ENCODE measurements around the gene DYNLL1. TPM values are rescaled to one million over a fixed set of nuclear protein-coding genes. Genes with fewer than 3 reads are reported as not detected.

The DYNLL1 gene
- total and polyA plus RNA-seq, 9 donors: 92.9 to 522 (median 256) TPM

DNA sequence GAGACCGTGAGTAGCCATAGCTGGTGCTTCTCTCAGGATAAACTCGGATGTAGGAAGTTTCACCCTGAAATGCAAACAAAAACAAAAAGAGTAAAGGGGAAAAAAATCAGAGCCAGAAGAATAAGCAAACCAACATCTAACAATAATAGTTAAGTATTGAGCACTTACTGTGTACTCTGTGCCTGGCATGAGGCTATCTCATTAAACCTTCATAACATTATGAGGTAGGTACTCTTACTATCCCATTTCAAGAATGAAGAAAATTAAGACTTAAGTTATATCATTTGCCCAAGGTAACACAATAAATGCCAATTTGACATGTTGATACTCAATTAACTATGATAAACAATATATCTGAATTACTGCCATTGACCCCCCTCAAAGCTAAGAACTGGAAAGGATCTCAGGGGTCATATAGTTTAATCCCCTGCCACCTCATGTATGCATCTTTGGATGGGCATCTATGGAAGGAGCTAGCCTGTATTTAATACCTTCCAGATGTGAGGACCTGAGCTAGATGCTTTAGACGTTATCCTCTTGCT is 33.7 kb upstream of the DYNLL1 start:
- intact Hi-C loops (cut with DNase I): no loop called here
- no peaks in the 10 kb centered on the region for H3K36me3 ChIP-seq
- no peaks in the 10 kb centered on the region for H3K9me3 ChIP-seq
- no peak overlapping the region for H3K4me3 ChIP-seq
- TF ChIP-seq EP300 (IDR thresholded peaks at IDR 0.05) (no peak), POLR2A (IDR thresholded peaks at IDR 0.05) (no peak)
- TF ChIP-seq, protein P1, sequence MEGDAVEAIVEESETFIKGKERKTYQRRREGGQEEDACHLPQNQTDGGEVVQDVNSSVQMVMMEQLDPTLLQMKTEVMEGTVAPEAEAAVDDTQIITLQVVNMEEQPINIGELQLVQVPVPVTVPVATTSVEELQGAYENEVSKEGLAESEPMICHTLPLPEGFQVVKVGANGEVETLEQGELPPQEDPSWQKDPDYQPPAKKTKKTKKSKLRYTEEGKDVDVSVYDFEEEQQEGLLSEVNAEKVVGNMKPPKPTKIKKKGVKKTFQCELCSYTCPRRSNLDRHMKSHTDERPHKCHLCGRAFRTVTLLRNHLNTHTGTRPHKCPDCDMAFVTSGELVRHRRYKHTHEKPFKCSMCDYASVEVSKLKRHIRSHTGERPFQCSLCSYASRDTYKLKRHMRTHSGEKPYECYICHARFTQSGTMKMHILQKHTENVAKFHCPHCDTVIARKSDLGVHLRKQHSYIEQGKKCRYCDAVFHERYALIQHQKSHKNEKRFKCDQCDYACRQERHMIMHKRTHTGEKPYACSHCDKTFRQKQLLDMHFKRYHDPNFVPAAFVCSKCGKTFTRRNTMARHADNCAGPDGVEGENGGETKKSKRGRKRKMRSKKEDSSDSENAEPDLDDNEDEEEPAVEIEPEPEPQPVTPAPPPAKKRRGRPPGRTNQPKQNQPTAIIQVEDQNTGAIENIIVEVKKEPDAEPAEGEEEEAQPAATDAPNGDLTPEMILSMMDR (IDR thresholded peaks at IDR 0.05): no peak
- no peaks in the 10 kb centered on the region for H3K27me3 ChIP-seq
- H3K27ac ChIP-seq: no peak overlapping the region
- no peak for DNase-seq
- 59% methylated on average over 3 of the region's 3 CpGs for WGBS, 3 donors
- peaks cover 3% of the 10 kb centered on the region for H3K4me1 ChIP-seq (ENCODE audit: insufficient read depth)

DNA sequence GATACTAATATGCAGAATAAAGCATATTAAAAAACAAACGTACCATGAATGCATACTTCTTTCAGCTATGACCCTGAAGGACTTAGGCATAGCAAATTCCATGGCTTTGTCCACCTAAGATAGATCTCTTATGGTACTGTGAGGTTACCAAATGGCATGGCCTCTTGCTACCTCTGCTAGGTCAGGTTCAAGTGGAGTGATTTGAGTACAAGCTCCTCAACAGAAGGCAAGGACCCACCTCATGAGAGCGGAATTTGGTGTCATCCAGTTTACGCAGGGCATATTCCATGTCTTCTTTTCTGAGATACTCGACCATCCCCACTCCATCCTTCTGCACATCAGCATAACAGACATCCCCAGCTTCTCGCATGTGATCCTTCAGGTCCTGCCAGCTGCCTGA is 32.2 kb upstream of the DYNLL1 start:
- intact Hi-C loops (cut with DNase I): no loop called here
- Histone ChIP-seq H3K36me3 (no peaks in the 10 kb centered on the region), H3K9me3 (no peaks in the 10 kb centered on the region), H3K4me3 (no peak overlapping the region), H3K4me1 (ENCODE audit: insufficient read depth) (peaks cover 4% of the 10 kb centered on the region), H3K27ac (no peak overlapping the region), H3K27me3 (no peaks in the 10 kb centered on the region)
- TF ChIP-seq POLR2A (IDR thresholded peaks at IDR 0.05) (no peak), EP300 (IDR thresholded peaks at IDR 0.05) (no peak)
- TF ChIP-seq, protein P1 (IDR thresholded peaks at IDR 0.05): no peak
- 72 to 75% (median 74%) methylated on average over 5 of the region's 5 CpGs for WGBS, 3 donors
- DNase-seq: no peak

DNA sequence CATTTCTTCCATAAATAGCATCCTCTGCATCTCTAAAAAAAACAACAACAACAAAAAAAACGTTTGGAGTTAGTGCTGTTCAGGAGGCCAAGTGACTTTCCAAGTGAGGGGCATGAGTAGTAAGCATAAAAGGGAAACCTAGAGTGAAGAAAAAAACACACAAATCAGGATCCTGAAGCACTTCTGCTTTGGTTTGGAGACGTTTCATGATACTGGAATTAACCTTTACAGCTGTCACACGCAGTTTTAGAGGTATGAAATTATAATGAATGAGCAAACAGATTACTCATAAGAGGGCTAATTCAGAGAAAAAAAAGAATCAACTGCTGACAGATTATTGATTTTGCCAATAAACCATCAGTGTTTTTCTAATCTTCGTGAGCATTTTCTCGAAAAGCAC is 30.2 kb upstream of the DYNLL1 start:
- Histone ChIP-seq H3K27me3 (no peaks in the 10 kb centered on the region), H3K9me3 (no peaks in the 10 kb centered on the region), H3K4me1 (ENCODE audit: insufficient read depth) (peaks cover 8% of the 10 kb centered on the region), H3K4me3 (no peak overlapping the region), H3K27ac (no peak overlapping the region), H3K36me3 (no peaks in the 10 kb centered on the region)
- no peak for DNase-seq
- WGBS, 3 donors: 36 to 49% (median 41%) methylated on average over 5 of the region's 5 CpGs
- intact Hi-C loops (cut with DNase I): no loop called here
- TF ChIP-seq, protein P1 (IDR thresholded peaks at IDR 0.05): no peak
- TF ChIP-seq EP300 (IDR thresholded peaks at IDR 0.05) (no peak), POLR2A (IDR thresholded peaks at IDR 0.05) (no peak)

DNA sequence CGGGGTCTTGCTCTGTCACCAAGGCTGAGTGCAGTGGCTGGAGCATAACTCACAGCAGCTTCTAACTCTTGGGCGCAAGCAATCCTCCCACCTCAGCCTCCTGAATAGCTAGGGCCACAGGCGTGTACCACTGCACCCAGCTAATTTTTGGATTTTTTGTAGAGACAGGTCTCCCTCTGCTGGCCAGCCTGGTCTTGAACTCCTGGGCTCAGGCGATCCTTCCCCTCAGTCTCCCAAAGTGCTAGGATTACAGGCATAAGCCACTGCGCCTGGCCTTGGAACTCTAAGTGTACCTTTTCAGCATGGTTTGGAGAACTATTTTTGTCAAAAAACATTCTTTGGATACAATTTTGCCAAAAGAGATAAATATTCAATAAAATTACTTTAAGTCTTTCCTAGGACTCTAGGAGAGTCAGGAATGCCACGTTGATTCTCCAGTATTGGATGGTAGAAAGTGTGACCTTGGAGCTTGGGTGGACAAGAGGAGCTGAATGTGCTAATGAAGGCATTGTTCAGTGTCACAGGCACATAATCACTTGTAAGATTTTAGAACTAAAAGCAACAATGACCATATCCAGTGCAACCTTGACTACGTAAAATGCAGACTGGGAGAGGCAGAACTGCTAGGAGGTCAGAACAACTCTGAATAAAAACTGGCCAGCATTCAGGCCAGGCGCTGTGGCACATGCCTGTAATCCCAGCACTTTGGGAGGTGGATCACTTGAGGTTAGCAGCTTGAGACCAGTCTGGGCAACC is 29.2 kb upstream of the DYNLL1 start:
- H3K4me1 ChIP-seq (ENCODE audit: insufficient read depth): peaks cover 9% of the 10 kb centered on the region
- WGBS, 3 donors: 40 to 46% (median 41%) methylated on average over 8 of the region's 8 CpGs
- no peak overlapping the region for H3K27ac ChIP-seq

More for the DNA sequence above, 29.2 kb upstream of the DYNLL1 start:
- TF ChIP-seq, protein P1 (IDR thresholded peaks at IDR 0.05): peak in 1 of 3 donors; percentile 18
- TF ChIP-seq EP300 (IDR thresholded peaks at IDR 0.05): no peak
- Histone ChIP-seq H3K9me3 (no peaks in the 10 kb centered on the region), H3K4me3 (no peak overlapping the region), H3K36me3 (no peaks in the 10 kb centered on the region), H3K27me3 (no peaks in the 10 kb centered on the region)
- peak in 4 of 5 donors; percentile 18 to 58 (median 44) for DNase-seq
- intact Hi-C loops (cut with DNase I): no loop called here
